T-helper 2 cell (primary cell): ENCODE measurements around the gene KASH5.
A peak's percentile ranks its signal among the peaks of the same experiment; 100 is the strongest.

Experiments
- DNase-seq, 5 experiments: peaks; one replicate each; pipeline versions ENCODE4 v3.0.0 to v3.0.0-alpha.2; 2012 to 2022
- total RNA-seq, 2 donors: gene quantifications; one replicate each; lab custom pipeline; 2026; lab: John Stamatoyannopoulos, UW

Gene KASH5, protein sequence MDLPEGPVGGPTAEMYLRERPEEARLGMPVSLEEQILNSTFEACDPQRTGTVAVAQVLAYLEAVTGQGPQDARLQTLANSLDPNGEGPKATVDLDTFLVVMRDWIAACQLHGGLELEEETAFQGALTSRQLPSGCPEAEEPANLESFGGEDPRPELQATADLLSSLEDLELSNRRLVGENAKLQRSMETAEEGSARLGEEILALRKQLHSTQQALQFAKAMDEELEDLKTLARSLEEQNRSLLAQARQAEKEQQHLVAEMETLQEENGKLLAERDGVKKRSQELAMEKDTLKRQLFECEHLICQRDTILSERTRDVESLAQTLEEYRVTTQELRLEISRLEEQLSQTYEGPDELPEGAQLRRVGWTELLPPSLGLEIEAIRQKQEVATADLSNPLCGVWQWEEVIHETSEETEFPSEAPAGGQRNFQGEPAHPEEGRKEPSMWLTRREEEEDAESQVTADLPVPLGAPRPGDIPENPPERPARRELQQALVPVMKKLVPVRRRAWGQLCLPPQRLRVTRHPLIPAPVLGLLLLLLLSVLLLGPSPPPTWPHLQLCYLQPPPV
- total RNA-seq = 0 to 0.31 reads per million in 2 donors

DNA sequence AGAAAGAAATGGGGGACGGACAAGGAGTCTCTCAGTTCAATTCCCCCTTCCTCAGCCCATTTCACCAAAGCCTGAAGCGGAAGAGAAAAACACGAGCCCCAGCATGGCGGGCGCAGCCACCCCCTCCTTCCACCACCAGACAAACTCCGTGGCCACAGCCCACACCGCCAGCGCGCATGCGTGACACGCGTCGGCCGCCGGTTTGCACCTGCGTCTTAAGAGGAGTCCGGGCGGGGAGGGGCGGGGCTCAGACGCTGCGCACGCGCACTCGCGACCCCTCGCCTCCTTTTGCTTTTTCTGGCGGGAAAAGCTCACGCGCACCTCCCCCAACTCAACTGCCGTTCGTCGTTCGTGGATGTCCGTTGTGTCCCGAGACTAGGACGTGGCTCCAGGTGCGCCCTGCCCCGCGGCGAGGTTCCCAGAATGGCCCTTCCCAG, at the start of gene KASH5:
TSS of gene KASH5 (plus strand) at position 314 of the 437 bp plus-strand sequence. CDS start 2,635 bp downstream, outside the sequence.
- peak; percentile 69 to 90 (median 73) for DNase-seq

DNA sequence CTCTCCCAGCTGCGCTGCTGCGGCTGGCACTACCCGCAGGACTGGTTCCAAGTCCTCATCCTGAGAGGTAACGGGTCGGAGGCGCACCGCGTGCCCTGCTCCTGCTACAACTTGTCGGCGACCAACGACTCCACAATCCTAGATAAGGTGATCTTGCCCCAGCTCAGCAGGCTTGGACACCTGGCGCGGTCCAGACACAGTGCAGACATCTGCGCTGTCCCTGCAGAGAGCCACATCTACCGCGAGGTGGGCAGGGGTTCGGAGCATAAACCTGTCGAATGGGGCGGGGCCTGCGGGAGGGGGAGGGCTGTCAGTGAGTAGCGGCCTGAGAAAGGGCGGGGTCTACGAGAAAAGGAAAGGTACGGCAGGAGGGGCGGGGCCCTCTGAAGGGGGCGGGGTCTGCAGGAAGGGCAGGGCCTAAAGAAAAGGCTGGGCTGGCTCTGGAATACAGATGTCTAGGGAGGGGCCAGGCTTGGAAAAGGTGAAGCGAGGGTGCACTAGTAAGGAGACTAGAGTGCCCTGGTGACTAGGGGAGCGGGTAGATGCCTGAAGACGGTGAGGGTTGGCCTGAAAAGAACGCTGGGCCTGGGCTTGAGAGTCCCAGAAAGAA, 49.3 kb upstream of the KASH5 start:
- no peak for DNase-seq

DNA sequence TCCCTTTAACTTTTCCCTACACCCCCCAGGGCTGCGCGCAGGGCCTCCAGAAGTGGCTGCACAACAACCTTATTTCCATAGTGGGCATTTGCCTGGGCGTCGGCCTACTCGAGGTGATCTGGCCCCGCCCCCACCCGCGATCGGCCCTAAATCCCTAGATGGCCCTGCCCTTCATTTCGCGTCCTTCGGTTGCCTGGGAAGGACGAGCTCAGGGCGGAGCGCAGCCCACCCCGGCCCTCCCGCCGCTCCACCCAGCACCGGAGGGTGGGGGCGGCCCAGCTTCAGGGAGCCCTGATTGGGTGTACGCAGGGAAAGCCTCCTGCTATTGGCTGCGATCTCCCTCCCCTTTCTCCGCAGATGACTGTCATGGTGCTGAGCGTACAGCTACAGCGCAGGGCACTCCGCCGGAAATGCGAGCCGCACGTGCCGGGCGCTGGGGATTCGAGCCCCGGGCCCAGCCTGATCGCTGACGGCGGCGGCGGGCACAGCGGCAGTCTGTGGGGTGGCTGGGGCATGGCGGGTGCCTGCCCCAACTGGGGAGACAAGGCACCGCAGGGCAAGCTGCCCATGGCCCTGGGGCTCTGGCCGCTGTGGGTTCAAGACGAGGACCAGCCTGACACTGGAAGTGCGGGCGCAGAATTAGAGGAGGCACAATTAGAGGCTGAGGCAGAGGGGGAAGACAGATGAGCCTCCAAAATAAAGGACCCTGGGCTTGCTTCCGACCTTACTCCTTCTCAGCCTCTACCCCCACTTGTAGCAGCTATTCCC, 48.6 kb upstream of the KASH5 start:
- no peak for DNase-seq

DNA sequence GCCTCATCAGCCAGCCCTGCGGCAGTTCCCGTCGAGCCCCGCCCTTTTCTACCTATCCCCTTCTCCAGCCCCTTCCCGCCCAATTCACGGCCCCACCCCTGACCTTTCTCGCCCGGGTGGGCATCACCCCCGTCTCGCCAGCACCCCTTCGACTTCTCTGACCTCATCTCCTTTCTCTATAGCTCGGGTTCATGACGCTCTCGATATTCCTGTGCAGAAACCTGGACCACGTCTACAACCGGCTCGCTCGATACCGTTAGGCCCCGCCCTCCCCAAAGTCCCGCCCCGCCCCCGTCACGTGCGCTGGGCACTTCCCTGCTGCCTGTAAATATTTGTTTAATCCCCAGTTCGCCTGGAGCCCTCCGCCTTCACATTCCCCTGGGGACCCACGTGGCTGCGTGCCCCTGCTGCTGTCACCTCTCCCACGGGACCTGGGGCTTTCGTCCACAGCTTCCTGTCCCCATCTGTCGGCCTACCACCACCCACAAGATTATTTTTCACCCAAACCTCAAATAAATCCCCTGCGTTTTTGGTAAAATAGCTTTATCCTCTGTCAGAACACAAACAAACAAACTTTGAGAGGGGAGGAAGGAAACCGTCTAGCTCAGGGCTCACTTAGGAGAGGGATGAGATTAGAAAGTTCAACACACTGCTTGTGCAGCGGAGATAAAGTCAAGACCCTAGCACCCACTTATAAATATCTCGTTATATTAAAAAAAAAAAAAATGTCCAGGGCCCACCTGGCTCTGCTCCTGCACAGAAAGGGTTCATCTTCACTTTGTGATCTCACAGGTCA, 47.8 kb upstream of the KASH5 start:
- DNase-seq = no peak

DNA sequence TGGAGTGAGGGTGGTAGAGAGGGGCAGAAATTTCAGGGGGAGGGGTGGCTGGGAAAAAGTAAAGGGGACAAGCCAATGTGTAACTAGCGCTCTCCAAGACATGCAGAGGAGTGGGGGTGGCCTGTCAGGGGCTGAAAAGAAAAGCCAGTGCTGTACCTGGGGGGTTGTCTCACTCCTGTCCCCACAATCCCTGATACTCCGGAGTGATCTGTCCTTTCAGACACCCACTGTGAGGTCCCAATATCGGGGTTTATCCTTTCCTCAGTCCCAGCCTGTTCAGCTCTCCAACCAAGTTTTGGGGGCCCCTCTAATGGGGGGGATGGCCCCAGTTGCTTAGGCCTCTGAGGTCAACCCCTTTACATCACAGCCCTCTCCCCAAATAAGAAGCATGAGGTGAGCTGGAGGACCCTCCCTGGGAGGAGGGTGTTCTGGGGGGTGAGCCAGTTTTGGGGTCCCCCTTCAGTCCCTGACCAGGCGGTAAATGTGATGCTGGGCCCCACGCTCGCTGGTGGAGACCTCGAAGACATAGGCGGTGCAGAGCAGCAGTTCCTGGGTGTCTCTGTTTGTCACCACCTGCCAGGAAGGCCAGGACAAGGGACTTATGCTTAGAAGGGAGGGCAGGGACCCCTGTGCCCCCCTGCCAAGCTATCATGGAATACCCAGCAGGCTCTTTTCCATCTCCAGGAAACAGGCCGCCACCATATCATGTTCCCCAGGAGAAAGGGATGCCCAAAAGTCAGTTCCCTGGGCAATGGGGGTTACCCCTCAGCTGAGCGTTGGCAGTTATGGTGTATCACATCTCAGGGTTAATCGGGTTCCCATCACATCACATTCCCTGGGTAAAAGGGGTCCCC, 47.0 kb upstream of the KASH5 start:
- no peak for DNase-seq

DNA sequence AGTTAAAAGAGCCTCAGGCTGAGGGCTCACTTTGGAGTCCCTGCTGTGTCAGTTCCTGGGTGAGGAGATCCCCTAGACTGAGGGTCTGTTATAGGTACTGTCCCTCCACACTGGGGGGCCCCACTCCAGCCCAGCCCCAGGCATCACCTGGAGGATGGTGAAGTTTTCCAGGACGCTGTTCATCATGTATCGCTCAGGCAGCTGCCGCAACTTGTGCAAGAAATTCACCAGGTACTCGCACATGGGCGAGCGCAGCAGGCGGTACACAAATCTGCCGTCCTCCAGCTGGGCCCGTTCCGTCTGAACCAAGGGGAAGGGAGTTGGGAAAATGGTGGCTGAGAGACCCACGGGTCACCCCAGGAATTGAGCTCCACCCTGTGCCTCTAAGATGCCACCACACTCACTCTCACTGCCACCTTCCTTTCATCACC, 45.7 kb upstream of the KASH5 start:
- no peak for DNase-seq

DNA sequence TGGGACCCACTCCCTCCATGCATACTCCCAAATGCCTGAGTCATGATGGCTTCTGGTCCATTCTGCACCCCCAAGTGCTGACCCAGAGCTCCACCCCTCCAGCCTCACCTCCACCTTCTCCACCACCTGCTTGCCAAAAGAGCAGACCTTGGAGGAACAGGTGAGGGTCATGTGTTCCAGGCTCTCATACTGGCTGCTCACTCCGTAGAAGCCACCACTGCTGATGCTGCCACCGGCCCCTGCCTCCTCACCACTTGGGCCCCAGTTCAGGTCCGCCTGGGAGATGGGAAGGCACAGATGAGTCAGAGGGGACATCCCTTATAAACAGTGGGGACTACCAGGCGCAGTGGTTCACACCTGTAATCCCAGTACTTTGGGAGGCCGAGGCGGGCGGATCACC, 44.9 kb upstream of the KASH5 start:
- DNase-seq = no peak

DNA sequence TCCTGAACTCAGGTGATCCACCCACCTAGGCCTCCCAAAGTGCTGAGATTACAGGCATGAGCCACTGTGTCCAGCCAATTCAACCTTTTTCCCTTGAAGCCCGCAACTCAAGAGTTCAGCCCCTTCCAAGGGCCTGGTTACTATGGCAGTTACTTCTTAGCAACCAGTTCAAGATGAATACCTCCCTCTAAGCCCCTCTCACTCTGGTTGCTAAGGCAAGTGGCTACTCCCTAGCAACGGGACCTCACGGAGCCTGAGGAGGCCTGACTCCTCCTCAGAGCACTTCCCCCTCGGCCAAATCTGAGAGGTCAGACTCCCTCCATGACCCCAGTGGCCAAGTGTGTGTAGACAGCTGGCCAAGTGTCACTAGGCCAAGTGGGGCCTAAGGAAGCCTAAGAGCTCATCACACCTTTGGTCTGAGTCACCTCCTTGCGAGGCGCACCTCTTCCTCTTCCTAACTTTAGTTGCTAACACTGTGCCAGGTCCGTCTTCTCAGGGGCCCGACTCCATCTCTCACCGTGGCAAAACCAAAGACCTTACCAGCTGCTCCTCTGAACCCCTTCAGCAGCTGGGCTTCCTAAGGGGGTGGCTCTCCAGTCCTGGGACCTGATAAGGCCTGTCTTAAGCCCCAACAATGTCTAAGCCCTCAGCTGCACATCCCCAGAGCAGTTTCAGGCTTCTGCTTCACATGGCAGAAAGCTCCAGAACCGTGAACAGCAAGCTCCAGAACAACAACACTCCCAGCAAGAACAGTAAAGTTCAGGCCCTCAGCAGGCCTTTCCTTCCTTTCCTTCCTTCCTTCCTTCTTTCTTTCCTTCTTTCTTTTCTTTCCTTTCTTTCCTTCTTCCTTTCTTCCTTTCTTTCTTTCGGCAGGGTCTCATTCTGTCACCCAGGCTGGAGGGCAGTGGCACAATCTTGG, 43.3 kb upstream of the KASH5 start:
- DNase-seq = no peak

DNA sequence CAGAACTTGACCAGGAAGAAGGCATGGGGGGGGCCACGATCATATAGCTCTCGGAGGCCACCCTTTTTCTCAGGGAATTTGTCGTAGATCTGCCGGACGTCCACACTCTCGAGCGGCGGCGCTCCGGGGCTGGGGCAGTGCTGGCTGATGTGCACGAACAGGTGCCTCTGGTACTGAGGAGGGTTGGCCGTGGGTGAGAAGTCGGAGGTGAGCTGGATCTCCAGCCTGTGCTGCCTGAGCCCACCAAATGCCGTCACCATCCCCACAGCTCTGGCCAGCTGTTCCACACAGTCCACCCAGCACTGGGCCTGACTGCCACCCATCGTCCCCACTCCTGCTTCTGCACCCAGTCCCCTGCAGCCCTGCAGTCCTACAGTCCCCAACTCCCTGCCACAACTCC, 40.9 kb upstream of the KASH5 start:
- no peak for DNase-seq

DNA sequence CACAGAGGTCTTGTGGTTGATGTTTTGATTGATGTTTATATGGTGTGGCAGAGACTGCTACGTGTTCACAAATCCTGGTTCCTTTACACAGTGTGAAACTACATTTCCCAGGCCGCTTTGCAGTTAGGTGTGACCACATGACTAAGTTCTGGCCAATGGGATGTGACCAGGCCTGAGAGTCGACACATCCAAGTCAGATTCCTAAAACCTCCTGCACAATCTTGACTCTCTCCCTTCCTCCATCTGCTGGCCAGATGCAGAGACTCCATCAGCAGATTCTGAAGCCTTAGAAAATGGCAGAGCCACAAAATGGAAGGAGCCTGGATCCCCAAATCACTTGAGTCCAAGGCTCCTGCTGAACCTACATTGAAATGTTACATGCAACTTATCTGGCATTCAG, 40.2 kb upstream of the KASH5 start:
- DNase-seq = no peak

DNA sequence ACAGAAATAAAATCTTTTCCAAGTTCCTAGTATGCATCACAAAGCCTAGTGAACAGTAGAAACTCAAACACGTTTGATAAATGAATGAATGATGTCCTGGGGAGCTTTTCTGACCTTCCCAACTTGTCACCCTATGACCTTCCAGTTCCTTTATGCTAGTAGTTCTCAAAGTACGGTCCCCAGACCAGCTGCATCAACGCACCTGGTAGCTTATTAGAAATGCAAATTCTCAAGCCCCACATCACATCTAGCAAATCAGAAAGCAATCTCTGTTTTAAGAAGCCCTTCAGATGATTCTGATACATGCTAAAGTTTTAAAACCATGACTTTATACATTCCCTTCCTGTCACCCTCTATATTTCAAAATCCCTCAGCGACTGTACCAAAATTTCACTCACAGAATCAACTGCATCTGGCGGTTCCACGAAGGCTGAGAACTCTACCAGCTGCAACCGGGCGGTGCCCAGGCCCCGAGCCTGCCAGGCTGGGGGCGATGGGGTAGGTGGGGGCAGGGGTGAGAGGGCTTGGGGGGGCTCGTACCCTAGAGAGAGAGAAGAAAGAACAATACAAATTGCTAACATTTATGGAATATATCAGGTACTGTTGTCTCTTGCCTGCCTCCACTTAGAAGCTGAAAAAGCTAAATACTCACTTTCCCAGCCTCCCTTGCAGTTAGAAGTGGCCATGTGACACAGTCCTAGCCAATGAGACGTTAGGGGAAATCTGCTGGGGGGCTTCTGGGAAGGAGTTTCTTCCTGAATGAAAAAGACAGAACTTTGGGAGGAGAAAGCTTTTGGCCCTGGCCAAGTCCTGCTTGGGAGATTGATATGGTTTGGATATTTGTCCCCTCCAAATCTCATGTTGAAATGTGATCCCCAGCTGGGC, 39.5 kb upstream of the KASH5 start:
- no peak for DNase-seq

DNA sequence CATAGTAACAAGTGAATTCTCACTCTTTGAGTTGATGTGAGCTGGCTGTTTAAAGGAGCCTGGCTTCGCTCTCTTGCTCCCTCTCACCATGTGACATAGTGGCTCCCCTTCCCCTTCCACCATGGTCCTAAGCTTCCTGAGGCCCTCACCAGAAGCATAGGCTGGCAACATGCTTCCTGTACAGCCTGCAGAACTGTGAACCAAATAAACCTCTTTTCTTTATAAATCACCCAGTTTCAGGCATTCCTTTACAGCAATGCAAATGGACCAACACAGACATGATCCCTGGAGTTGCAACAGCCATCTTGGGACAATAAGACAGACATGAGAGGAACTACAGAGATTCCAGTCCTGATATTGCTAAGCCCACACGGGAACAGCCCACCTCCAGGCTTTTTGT, 38.5 kb upstream of the KASH5 start:
- DNase-seq = no peak

DNA sequence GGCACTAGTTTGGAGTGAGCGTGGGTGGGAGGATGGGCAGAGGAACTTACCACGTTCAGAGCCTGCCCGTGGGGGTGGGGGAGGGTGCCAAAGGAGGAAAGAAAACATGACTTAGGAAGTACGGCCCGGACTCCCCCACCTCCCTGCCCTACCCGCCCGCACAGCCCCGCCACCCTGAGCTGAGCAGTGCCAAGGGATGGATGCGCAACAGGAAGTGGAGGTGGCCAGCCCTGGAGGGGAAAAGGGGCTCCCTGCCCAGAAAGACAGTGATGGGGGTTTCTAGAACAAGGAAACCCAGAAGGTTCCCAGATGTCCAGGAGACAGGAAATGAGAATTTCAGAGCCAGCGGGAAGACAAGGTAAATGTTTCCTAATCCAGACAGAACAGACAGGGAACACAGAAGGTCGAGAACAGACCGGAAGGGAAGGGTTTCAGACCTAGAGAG, 32.1 kb upstream of the KASH5 start:
- no peak for DNase-seq

DNA sequence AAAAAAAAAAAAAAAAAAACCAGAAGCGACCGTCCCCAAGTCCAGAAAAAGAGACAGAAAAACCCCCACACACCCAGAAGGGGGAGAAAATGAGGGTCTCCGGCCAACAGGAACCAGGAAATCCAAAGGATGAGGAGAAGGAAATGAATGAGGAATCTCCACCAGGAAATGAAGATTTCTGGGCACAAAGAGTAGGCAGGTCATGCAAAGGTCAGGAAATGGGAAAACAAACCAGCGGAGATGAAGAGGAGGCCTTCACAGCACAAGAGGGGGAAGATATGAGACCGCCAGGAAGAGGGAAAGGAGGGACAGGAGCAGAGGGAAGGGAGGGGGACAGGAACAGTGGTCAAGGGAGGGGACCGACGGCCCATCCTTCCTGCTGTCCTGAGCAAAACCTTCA, 31.7 kb upstream of the KASH5 start:
- no peak for DNase-seq

DNA sequence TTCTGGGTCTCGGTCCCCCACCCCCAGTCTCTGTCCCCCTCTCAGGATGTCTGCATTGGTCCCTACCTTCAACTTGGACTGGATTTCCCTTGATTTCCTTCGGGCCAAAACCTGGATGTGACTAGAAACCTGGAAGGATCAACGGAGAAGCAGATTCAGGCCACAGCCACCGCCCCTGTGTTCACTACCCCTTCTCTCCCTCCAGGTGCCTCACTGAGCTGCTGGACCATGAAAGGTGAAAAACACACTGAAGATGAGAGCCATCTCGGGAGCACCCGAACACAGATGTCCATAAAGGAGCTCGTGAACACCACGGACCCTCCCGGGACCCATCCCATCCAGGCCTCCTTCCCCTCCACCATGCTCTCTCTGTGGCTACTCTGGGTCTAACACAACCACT, 30.9 kb upstream of the KASH5 start:
- DNase-seq = no peak

DNA sequence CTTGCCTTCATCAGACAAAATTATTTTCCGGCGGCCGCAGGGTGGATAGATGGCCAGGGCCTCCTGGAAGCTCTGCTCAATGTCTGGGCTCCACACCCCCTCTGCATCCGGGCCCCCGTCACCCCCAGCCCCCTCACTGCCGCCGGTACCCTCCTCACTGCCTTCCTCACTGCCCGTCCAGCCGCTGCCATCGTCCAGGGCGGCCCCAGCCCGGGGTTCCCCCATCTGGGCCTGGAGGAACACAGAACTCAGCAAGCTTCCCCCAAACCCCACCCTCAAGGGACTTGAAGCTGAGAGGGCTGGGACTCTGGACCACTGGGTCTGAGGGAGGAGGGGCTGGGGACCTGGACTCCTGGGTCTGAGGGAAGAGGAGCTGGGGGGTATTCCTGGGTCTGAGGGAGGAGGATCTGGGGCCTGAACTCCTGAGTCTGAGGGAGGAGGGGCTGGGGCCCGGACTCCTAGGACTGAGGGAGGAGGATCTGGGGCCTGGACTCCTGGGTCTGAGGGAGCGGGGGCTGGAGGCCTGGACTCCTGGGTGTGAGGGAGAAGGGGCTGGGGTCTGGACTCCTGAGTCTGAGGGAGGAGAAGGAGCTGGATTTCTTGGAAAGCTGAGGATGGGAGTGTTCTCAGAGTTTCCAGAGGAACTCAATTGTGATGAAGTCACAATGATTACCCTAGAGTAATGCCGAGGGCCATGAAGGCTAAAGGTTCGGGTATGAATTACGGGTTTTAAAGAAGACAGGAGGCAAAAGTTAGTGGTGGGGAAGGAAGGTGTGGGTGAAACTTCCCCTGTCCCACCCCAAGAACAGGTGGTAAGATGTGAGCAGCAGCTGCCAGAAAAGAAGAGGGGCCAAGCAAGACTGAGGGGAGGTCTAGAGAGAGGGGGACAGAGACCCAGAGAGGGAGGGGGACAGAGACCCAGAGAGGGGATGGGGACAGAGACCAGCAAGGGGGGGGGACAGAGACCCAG, 27.9 kb upstream of the KASH5 start:
- no peak for DNase-seq

DNA sequence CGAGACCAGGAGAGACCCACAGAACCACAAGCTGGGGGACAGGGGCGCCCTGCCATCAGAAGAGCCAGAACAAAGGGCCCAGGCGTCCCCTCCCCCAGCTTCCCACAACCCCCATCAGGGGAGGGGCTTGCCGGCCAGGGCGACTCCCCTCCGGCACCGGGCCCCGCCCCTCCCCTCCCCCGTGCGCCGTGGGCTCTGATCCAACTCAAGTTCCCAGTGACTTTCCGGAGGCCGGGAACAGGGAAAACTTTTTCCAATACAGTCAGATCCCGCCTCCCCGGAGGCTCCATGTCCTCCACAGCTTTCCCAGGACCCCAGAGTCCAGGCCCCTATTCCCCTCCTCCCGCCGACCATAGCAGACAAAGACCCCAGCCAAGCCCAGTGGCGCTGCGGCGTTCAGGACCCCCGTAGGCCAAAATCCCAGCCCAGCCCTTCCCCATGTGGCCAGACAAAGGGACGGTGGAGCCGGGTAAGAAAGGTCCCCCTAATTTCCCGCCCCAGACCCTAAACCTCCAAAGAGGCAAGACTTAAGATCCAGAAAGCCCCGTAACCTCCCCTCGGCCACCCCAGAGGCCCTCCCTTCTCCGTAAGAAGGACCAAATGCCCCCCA, 26.5 kb upstream of the KASH5 start:
- no peak for DNase-seq
